Amygdala (tissue), 56 donors: Measurements from ENCODE around the gene HPCAL1.

ENCODE experiments used
- DNase-seq, 56 donors: peaks; one replicate each; lab custom pipeline; 2025; lab: John Stamatoyannopoulos, UW

The HPCAL1 gene

GRCh38 chr2:10345126-10345525, 42.4 kb downstream of the HPCAL1 start:
- DNase-seq: no peak

- no peak for DNase-seq
Observed at GRCh38 chr2:10345813-10346212, 43.1 kb downstream of the HPCAL1 start.

- no peak for DNase-seq
Observed at GRCh38 chr2:10346929-10347561, 44.3 kb downstream of the HPCAL1 start.

- DNase-seq: no peak
Observed at GRCh38 chr2:10347562-10347948, 44.9 kb downstream of the HPCAL1 start.

- DNase-seq: no peak
Observed at GRCh38 chr2:10348891-10349290, 46.2 kb downstream of the HPCAL1 start.

- DNase-seq: no peak
Observed at GRCh38 chr2:10350761-10351160, 48.1 kb downstream of the HPCAL1 start.

- DNase-seq: no peak
Observed at GRCh38 chr2:10352361-10352760, 49.7 kb downstream of the HPCAL1 start.

- DNase-seq: no peak
Observed at GRCh38 chr2:10352972-10353371, 50.3 kb downstream of the HPCAL1 start.

- DNase-seq: no peak
Observed at GRCh38 chr2:10353931-10354330, 51.2 kb downstream of the HPCAL1 start.

GRCh38 chr2:10354399-10354798, 51.7 kb downstream of the HPCAL1 start:
- DNase-seq: no peak

GRCh38 chr2:10355471-10356438, 53.1 kb downstream of the HPCAL1 start:
- no peak for DNase-seq

- no peak for DNase-seq
Observed at GRCh38 chr2:10356439-10356811, 53.7 kb downstream of the HPCAL1 start.

- DNase-seq: no peak
Observed at GRCh38 chr2:10357193-10358169, 54.8 kb downstream of the HPCAL1 start.

GRCh38 chr2:10359246-10359645, 56.5 kb downstream of the HPCAL1 start:
- no peak for DNase-seq

- no peak for DNase-seq
Observed at GRCh38 chr2:10359731-10360329, 57.1 kb downstream of the HPCAL1 start.

- no peak for DNase-seq
Observed at GRCh38 chr2:10360460-10360849, 57.8 kb downstream of the HPCAL1 start.

GRCh38 chr2:10360850-10361588, 58.3 kb downstream of the HPCAL1 start:
- DNase-seq: peak in 9 of 56 donors; percentile 11 to 50 (median 36)

- no peak for DNase-seq
Observed at GRCh38 chr2:10362096-10362897, 59.6 kb downstream of the HPCAL1 start.
